ENCODE data around the gene PTN.

- no peak for TF ChIP-seq EZH2 (IDR thresholded peaks at IDR 0.05; ENCODE audit: insufficient read depth, poor library complexity, severe bottlenecking)
- TF ChIP-seq EZH2phosphoT487 (IDR thresholded peaks at IDR 0.05; ENCODE audit: insufficient read depth, low read depth), result no peak
These were observed 112.4 kb downstream of the PTN start for GRCh38 chr7:137231167-137231566.
